Epithelial cell of proximal tubule (primary cell): ENCODE measurements around the gene CCDC60. TPM values are rescaled to one million over a fixed set of nuclear protein-coding genes. Genes with fewer than 3 reads are reported as not detected.

Experiments
- DNase-seq: peaks from one replicate; pipeline ENCODE4 v3.0.0-alpha.2; 2011; ENCODE audit warnings: low read depth
- H3K4me3 ChIP-seq: 2 replicates; pipeline ENCODE4 v1.5.1; 2011; ENCODE audit warnings: low read depth, mild to moderate bottlenecking, low read length
- CTCF ChIP-seq: conservative IDR thresholded peaks from 2 replicates; pipeline ENCODE4 v1.5.1; 2012; ENCODE audit warnings: low read depth, mild to moderate bottlenecking, low read length
- total RNA-seq: library from RNA; depleted of rRNA; stranded (reverse); fragments of >200 nt; gene quantifications from 2 replicates; pipeline ENCODE4 v1.2.3, GENCODE V29; 2015

Gene CCDC60
- total RNA-seq, 1 donor from 2014 or later: not detected

GRCh38 chr12:119373001-119373400 is 38.5 kb downstream of the CCDC60 start:
- DNase-seq: no peak
- TF ChIP-seq CTCF: no peak
- no peak overlapping the region for H3K4me3 ChIP-seq

GRCh38 chr12:119373666-119374065 is 39.1 kb downstream of the CCDC60 start:
- DNase-seq: no peak
- H3K4me3 ChIP-seq: no peak overlapping the region
- no peak for TF ChIP-seq CTCF

- no peak for DNase-seq
- no peak for TF ChIP-seq CTCF
- no peak overlapping the region for H3K4me3 ChIP-seq
Measured at GRCh38 chr12:119374635-119375034, 40.1 kb downstream of the CCDC60 start.

GRCh38 chr12:119375075-119375882 is 40.8 kb downstream of the CCDC60 start:
- no peak for DNase-seq
- no peak for TF ChIP-seq CTCF
- H3K4me3 ChIP-seq: no peak overlapping the region

GRCh38 chr12:119375883-119376190 is 41.3 kb downstream of the CCDC60 start:
- no peak overlapping the region for H3K4me3 ChIP-seq
- no peak for DNase-seq
- no peak for TF ChIP-seq CTCF

GRCh38 chr12:119378903-119379302 is 44.4 kb downstream of the CCDC60 start:
- TF ChIP-seq CTCF: no peak
- DNase-seq: no peak
- no peak overlapping the region for H3K4me3 ChIP-seq
